ENCODE results near the gene KRTAP10-1. TPM values are rescaled to one million over a fixed set of nuclear protein-coding genes. Genes with fewer than 3 reads are reported as not detected.

The KRTAP10-1 gene
- total RNA-seq, 1 experiment from 2014 or later: not detected

DNA sequence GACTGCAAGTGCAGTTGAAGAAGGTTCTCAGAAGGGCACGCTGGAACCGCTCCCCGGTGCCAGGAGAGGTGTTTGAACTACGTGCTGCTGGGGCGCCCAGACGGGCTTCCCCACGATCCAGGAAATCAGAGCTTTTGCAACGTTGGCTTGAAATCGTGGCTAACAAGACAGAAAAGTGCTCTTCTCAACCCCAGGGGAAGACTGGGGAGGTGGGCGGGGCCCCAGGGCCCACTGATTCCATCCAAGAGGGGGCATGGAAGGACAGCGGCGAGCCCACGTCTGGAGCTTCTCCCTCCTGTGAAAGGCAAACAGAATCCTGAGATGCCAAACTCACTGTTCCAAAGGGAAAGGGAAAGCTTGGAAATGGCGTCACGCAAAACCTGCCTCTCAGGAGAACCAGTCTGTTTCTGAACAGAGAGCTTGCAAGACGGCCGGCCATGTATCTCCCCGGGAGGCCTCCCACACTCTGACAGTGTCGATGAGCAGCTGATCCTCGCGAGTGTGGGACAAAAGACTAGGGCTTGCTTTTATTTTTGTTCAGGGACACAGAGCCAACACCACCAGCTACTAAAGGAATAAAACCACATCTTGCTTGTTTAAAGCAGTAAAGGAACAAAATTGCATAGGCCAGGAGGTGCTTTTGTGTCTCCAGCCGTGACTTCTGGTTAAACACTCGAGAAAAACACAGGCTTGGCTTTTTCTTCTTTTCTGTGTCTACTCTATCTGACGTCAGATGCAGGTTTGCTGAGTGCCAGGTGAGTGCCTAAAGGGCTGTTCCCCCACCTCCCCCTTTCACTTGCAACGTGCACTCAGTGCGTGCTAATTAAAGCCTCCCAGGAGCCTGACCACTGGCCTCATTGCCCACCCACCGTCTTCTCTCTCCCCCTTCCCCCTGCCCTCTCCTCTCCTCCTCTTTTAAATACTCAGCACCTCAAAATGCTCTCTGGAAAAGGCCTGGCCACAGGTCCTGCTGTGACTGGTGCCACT is 43.1 kb downstream of the KRTAP10-1 start:
- ChIA-PET CTCF (interaction anchor here (0.8 to 1.9 kb wide), 5 partner anchors 9 to 222 kb away, joined by 3 to 7 read pairs (median 4); no protein-coding TSS in a partner anchor), POLR2A (no interaction called here)
- Mint-ChIP-seq H3K4me1 (peaks cover 38% of the 10 kb centered on the region), H3K9me3 (peaks cover 19% of the 10 kb centered on the region), H3K27ac (peak overlapping the region; percentile 78), H3K36me3 (peaks cover 31% of the 10 kb centered on the region), H3K27me3 (ENCODE audit: low read depth) (peaks cover 9% of the 10 kb centered on the region; the same call in 1 of the 2 replicates), H3K4me3 (no peak overlapping the region)
- DNase-seq (ENCODE audit: low spot score): no peak
- TF ChIP-seq ZNF219 (CRISPR knock-in tag; IDR thresholded peaks at IDR 0.05; ENCODE audit: borderline replicate concordance) (no peak), MYBL2 (CRISPR knock-in tag; IDR thresholded peaks at IDR 0.05) (no peak), GRHL2 (CRISPR knock-in tag; IDR thresholded peaks at IDR 0.05; ENCODE audit: insufficient replicate concordance, severe bottlenecking) (no peak), KAT7 (CRISPR knock-in tag; IDR thresholded peaks at IDR 0.05; ENCODE audit: borderline replicate concordance) (no peak), FOXP1 (CRISPR knock-in tag; IDR thresholded peaks at IDR 0.05; ENCODE audit: borderline replicate concordance) (no peak), ETV6 (CRISPR knock-in tag; IDR thresholded peaks at IDR 0.05) (no peak), TEAD4 (CRISPR knock-in tag; IDR thresholded peaks at IDR 0.05) (no peak), NFYB (CRISPR knock-in tag; conservative IDR thresholded peaks at IDR 0.05; ENCODE audit: low read depth) (no peak), OVOL2 (CRISPR knock-in tag; IDR thresholded peaks at IDR 0.05; ENCODE audit: borderline replicate concordance) (no peak), SOX15 (CRISPR knock-in tag; IDR thresholded peaks at IDR 0.05) (no peak), RORB (CRISPR knock-in tag; IDR thresholded peaks at IDR 0.05) (no peak), ZNF671 (CRISPR knock-in tag; IDR thresholded peaks at IDR 0.05) (no peak)
- TF ChIP-seq, protein P1, sequence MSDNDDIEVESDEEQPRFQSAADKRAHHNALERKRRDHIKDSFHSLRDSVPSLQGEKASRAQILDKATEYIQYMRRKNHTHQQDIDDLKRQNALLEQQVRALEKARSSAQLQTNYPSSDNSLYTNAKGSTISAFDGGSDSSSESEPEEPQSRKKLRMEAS (CRISPR knock-in tag; IDR thresholded peaks at IDR 0.05): no peak
- TF ChIP-seq, protein P2, sequence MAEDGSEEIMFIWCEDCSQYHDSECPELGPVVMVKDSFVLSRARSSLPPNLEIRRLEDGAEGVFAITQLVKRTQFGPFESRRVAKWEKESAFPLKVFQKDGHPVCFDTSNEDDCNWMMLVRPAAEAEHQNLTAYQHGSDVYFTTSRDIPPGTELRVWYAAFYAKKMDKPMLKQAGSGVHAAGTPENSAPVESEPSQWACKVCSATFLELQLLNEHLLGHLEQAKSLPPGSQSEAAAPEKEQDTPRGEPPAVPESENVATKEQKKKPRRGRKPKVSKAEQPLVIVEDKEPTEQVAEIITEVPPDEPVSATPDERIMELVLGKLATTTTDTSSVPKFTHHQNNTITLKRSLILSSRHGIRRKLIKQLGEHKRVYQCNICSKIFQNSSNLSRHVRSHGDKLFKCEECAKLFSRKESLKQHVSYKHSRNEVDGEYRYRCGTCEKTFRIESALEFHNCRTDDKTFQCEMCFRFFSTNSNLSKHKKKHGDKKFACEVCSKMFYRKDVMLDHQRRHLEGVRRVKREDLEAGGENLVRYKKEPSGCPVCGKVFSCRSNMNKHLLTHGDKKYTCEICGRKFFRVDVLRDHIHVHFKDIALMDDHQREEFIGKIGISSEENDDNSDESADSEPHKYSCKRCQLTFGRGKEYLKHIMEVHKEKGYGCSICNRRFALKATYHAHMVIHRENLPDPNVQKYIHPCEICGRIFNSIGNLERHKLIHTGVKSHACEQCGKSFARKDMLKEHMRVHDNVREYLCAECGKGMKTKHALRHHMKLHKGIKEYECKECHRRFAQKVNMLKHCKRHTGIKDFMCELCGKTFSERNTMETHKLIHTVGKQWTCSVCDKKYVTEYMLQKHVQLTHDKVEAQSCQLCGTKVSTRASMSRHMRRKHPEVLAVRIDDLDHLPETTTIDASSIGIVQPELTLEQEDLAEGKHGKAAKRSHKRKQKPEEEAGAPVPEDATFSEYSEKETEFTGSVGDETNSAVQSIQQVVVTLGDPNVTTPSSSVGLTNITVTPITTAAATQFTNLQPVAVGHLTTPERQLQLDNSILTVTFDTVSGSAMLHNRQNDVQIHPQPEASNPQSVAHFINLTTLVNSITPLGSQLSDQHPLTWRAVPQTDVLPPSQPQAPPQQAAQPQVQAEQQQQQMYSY (CRISPR knock-in tag; IDR thresholded peaks at IDR 0.05): no peak
- TF ChIP-seq, protein P3, sequence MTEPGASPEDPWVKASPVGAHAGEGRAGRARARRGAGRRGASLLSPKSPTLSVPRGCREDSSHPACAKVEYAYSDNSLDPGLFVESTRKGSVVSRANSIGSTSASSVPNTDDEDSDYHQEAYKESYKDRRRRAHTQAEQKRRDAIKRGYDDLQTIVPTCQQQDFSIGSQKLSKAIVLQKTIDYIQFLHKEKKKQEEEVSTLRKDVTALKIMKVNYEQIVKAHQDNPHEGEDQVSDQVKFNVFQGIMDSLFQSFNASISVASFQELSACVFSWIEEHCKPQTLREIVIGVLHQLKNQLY (CRISPR knock-in tag; IDR thresholded peaks at IDR 0.05): no peak
- TF ChIP-seq, protein P4, sequence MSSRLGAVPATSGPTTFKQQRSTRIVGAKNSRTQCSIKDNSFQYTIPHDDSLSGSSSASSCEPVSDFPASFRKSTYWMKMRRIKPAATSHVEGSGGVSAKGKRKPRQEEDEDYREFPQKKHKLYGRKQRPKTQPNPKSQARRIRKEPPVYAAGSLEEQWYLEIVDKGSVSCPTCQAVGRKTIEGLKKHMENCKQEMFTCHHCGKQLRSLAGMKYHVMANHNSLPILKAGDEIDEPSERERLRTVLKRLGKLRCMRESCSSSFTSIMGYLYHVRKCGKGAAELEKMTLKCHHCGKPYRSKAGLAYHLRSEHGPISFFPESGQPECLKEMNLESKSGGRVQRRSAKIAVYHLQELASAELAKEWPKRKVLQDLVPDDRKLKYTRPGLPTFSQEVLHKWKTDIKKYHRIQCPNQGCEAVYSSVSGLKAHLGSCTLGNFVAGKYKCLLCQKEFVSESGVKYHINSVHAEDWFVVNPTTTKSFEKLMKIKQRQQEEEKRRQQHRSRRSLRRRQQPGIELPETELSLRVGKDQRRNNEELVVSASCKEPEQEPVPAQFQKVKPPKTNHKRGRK (CRISPR knock-in tag; IDR thresholded peaks at IDR 0.05; ENCODE audit: borderline replicate concordance): no peak
- TF ChIP-seq, protein P5, sequence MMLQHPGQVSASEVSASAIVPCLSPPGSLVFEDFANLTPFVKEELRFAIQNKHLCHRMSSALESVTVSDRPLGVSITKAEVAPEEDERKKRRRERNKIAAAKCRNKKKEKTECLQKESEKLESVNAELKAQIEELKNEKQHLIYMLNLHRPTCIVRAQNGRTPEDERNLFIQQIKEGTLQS (CRISPR knock-in tag; conservative IDR thresholded peaks at IDR 0.05): no peak
- ATAC-seq: peak; percentile 14; the same call in 1 of the 2 replicates

Data from WTC11 (cell line).